GM23338 (cell line): ENCODE data around the gene IZUMO4. TPM values are rescaled to one million over a fixed set of nuclear protein-coding genes. Genes with fewer than 3 reads are reported as not detected.

ENCODE experiments used
- ATAC-seq: fragments of 200-7000 bp; cut with Tn5 transposase; 3 replicates; pipeline ENCODE4 v1.9.1; 2020
- DNase-seq: peaks from one replicate; pipeline ENCODE4 v3.0.0-alpha.2; 2015; ENCODE audit warnings: low spot score
- H2AFZ ChIP-seq: fragments of 200-600 bp; sonication (generic); 2 replicates; pipeline ENCODE4 v1.8.0; 2016; ENCODE audit warnings: antibody characterized with exemption, mild to moderate bottlenecking, moderate library complexity
- H3F3A ChIP-seq: fragments of 200-600 bp; sonication (generic); replicated peaks from 2 replicates; pipeline ENCODE4 v1.8.0; 2017; ENCODE audit warnings: antibody characterized with exemption, mixed run types, low read depth
- H3K27ac ChIP-seq: fragments of 200-600 bp; sonication (generic); 2 replicates; pipeline ENCODE4 v1.6.1; 2016; ENCODE audit warnings: low read depth
- H3K27me3 ChIP-seq: fragments of 200-600 bp; sonication (generic); 2 replicates; pipeline ENCODE4 v1.8.0; 2016; ENCODE audit warnings: mild to moderate bottlenecking, mixed run types, moderate library complexity; ENCODE audit not compliant: insufficient read depth
- H3K36me3 ChIP-seq: fragments of 200-600 bp; sonication (generic); 2 replicates; pipeline ENCODE4 v1.8.0; 2016; ENCODE audit warnings: mild to moderate bottlenecking; ENCODE audit not compliant: insufficient read depth
- H3K4me1 ChIP-seq: fragments of 200-600 bp; sonication (generic); 2 replicates; pipeline ENCODE4 v1.8.0; 2016; ENCODE audit warnings: mild to moderate bottlenecking, moderate library complexity; ENCODE audit not compliant: insufficient read depth
- H3K4me2 ChIP-seq: fragments of 200-600 bp; sonication (generic); 2 replicates; pipeline ENCODE4 v1.7.1; 2017; ENCODE audit warnings: mixed run types
- H3K4me3 ChIP-seq: fragments of 200-600 bp; sonication (generic); 2 replicates; pipeline ENCODE4 v1.6.1; 2016; ENCODE audit warnings: mixed run types
- H3K79me2 ChIP-seq: fragments of 200-600 bp; sonication (generic); replicated peaks from 2 replicates; pipeline ENCODE4 v1.8.0; 2017; ENCODE audit warnings: mild to moderate bottlenecking; ENCODE audit not compliant: insufficient read depth
- H3K9me2 ChIP-seq: fragments of 200-600 bp; sonication (generic); 2 replicates; pipeline ENCODE4 v1.8.0; 2017; ENCODE audit not compliant: insufficient read depth
- H4K20me1 ChIP-seq: fragments of 200-600 bp; sonication (generic); replicated peaks from 2 replicates; pipeline ENCODE4 v1.8.0; 2017; ENCODE audit warnings: mild to moderate bottlenecking; ENCODE audit not compliant: insufficient read depth
- H3K27ac Mint-ChIP-seq: 2 replicates; pipeline ENCODE4 v1.8.0; 2020; ENCODE audit warnings: inconsistent platforms, mild to moderate bottlenecking, moderate library complexity, mixed read lengths
- H3K27me3 Mint-ChIP-seq: 3 replicates; pipeline ENCODE4 v1.8.0; 2022; ENCODE audit warnings: low read depth, mild to moderate bottlenecking, moderate library complexity, mixed read lengths, inconsistent platforms; ENCODE audit not compliant: insufficient read depth, poor library complexity
- H3K36me3 Mint-ChIP-seq: 3 replicates; pipeline ENCODE4 v1.8.0; 2021; ENCODE audit warnings: low read depth, mild to moderate bottlenecking, inconsistent platforms, moderate library complexity, mixed read lengths
- H3K4me1 Mint-ChIP-seq: 3 replicates; pipeline ENCODE4 v1.8.0; 2020; ENCODE audit warnings: mild to moderate bottlenecking, inconsistent platforms, mixed read lengths
- H3K4me3 Mint-ChIP-seq: 3 replicates; pipeline ENCODE4 v1.8.0; 2021; ENCODE audit warnings: moderate library complexity, mild to moderate bottlenecking, inconsistent platforms, mixed read lengths
- H3K9me3 Mint-ChIP-seq: 3 replicates; pipeline ENCODE4 v1.8.0; 2020; ENCODE audit warnings: moderate library complexity, mild to moderate bottlenecking, inconsistent platforms, mixed read lengths
- EZH2 ChIP-seq: fragments of 200-600 bp; sonication (generic); IDR thresholded peaks from one replicate; pipeline ENCODE4 v1.8.0; 2017; ENCODE audit warnings: antibody characterized with exemption, mild to moderate bottlenecking, low read depth; ENCODE audit not compliant: unreplicated experiment
- EZH2phosphoT487 ChIP-seq: fragments of 200-600 bp; sonication (generic); IDR thresholded peaks from one replicate; pipeline ENCODE4 v1.8.1; 2018; ENCODE audit warnings: antibody characterized with exemption; ENCODE audit not compliant: unreplicated experiment
- NANOG ChIP-seq: IDR thresholded peaks from 2 replicates; pipeline ENCODE4 v1.6.1; 2016; ENCODE audit warnings: antibody characterized with exemption, borderline replicate concordance
- POLR2AphosphoS5 ChIP-seq: IDR thresholded peaks from 2 replicates; pipeline ENCODE4 v1.6.1; 2016; ENCODE audit warnings: antibody characterized with exemption, low read depth
- STAT1 ChIP-seq: IDR thresholded peaks from one replicate; pipeline ENCODE4 v1.6.1; 2016; ENCODE audit warnings: antibody characterized with exemption; ENCODE audit not compliant: unreplicated experiment
- ZNF114 ChIP-seq: fragments of 250-450 bp; sonication (Bioruptor Pico); IDR thresholded peaks from 2 replicates; pipeline ENCODE4 v1.5.0; 2020; ENCODE audit warnings: mild to moderate bottlenecking, moderate library complexity
- ZNF331 ChIP-seq: fragments of 250-450 bp; sonication (Bioruptor Pico); IDR thresholded peaks from 2 replicates; pipeline ENCODE4 v1.5.0; 2020; ENCODE audit warnings: low read depth, mild to moderate bottlenecking, moderate library complexity
- polyA plus RNA-seq: library from polyadenylated mRNA; unstranded; fragments of >200 nt; fragmentation: Nextera tagmentation; extraction: Ambion mirVana; gene quantifications from 2 replicates; pipeline ENCODE4 v1.2.1, GENCODE V29; 2016
- total RNA-seq: library from RNA; depleted of rRNA; stranded (reverse); fragments of >200 nt; shearing (Covaris generic); gene quantifications from 2 replicates; pipeline ENCODE4 v1.2.3, GENCODE V29; 2014
- TF ChIP-seq, protein P1 (sequence below): IDR thresholded peaks from one replicate; pipeline ENCODE4 v1.6.1; 2018; ENCODE audit warnings: antibody characterized with exemption; ENCODE audit not compliant: unreplicated experiment
- TF ChIP-seq, protein P2 (sequence below): IDR thresholded peaks from 2 replicates; pipeline ENCODE4 v1.6.1; 2016; ENCODE audit warnings: antibody characterized with exemption
- TF ChIP-seq, protein P3 (sequence below), 2 experiments: fragments of 200-600 bp in 1 of 2; sonication (generic) in 1 of 2; conservative IDR thresholded peaks; 2 replicates each; pipeline versions ENCODE4 v1.5.1 to v1.6.1; 2016 to 2017; ENCODE audit warnings: antibody characterized with exemption in 2 of 2, low read depth in 2 of 2, mild to moderate bottlenecking in 2 of 2, moderate library complexity in 1 of 2

Gene IZUMO4
- total and polyA plus RNA-seq, 2 experiments from 2014 or later = 0.57 to 2.2 TPM

DNA sequence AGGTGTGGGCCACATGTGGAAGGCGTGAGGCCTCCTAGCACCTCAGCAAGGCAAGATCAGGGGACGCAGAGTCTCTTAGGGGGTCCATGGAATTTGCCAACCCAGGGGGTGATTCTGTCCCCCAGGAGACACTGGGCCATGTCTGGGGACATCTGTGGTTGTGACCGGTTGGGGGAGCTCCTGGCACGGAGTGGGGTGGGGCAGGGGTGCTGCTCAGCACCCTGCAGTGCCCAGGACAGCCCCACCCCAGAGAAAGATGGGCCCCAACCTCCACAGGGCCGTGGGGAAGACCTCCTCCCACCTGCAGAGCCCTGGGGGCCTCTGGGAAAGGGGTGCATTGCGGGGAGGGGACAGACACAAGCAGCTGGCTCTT lies 49.7 kb upstream of the IZUMO4 start:
- peaks cover 10% of the 10 kb centered on the region for H4K20me1 ChIP-seq
- H3K4me2 ChIP-seq = no peak overlapping the region

DNA sequence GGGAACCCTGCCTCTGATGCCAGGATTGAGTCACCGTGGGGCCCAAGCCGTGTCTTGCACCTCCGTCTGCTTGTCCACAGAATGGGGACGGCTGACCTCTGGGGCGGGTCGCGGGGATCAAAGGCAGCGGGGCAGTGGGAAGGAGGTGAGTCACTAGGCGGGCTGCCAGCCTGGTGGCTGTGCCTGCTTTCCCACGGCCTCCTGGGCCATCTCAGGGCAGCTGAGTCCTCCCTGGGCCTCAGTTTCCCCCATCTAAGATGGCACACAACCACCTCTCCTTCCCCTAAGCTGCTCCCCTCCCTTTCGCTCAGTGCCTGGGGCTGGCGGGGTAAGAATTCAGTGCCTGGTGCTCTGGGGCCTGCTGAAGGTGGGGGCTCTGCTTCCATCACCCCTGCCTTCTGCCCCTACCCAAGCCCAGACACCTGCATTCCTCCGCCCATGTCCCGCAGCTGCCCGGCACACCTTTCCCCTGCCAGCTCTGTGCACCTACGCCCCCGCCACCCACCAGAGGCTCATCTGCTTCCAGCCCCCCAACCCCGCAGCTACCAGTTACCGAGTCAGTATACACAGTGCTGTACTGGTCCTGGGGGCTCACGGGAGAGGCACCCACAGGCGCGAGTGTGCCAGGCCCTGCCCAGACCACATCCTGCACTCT lies 49.1 kb upstream of the IZUMO4 start:
- no peaks in the 10 kb centered on the region for H3K9me3 Mint-ChIP-seq
- no peak overlapping the region for H3K27ac ChIP-seq
- H3K36me3 Mint-ChIP-seq = peaks cover 4% of the 10 kb centered on the region; the same call in 2 of the 3 replicates
- no peaks in the 10 kb centered on the region for H3K27me3 ChIP-seq
- peaks cover 12% of the 10 kb centered on the region for H3K4me1 ChIP-seq
- peaks cover 29% of the 10 kb centered on the region for H3K79me2 ChIP-seq
- no peak overlapping the region for H3K4me3 ChIP-seq
- ATAC-seq (no peak), DNase-seq (no peak)
- no peak overlapping the region for H3K4me2 ChIP-seq
- H3K4me1 Mint-ChIP-seq = peaks cover 7% of the 10 kb centered on the region; the same call in 2 of the 3 replicates
- H3K27ac Mint-ChIP-seq = no peak overlapping the region
- no peaks in the 10 kb centered on the region; the same call in 1 of the 2 replicates for H3K36me3 ChIP-seq
- H3F3A ChIP-seq = peaks cover 14% of the 10 kb centered on the region; the same call in 1 of the 2 replicates
- no peaks in the 10 kb centered on the region for H3K9me2 ChIP-seq
- no peak overlapping the region for H3K4me3 Mint-ChIP-seq
- H2AFZ ChIP-seq = no peak overlapping the region
- H3K27me3 Mint-ChIP-seq = peaks cover 15% of the 10 kb centered on the region
- peaks cover 10% of the 10 kb centered on the region for H4K20me1 ChIP-seq
- no peak for TF ChIP-seq EZH2
- TF ChIP-seq ZNF331 (CRISPR knock-in tag) = no peak
- TF ChIP-seq, protein P1, sequence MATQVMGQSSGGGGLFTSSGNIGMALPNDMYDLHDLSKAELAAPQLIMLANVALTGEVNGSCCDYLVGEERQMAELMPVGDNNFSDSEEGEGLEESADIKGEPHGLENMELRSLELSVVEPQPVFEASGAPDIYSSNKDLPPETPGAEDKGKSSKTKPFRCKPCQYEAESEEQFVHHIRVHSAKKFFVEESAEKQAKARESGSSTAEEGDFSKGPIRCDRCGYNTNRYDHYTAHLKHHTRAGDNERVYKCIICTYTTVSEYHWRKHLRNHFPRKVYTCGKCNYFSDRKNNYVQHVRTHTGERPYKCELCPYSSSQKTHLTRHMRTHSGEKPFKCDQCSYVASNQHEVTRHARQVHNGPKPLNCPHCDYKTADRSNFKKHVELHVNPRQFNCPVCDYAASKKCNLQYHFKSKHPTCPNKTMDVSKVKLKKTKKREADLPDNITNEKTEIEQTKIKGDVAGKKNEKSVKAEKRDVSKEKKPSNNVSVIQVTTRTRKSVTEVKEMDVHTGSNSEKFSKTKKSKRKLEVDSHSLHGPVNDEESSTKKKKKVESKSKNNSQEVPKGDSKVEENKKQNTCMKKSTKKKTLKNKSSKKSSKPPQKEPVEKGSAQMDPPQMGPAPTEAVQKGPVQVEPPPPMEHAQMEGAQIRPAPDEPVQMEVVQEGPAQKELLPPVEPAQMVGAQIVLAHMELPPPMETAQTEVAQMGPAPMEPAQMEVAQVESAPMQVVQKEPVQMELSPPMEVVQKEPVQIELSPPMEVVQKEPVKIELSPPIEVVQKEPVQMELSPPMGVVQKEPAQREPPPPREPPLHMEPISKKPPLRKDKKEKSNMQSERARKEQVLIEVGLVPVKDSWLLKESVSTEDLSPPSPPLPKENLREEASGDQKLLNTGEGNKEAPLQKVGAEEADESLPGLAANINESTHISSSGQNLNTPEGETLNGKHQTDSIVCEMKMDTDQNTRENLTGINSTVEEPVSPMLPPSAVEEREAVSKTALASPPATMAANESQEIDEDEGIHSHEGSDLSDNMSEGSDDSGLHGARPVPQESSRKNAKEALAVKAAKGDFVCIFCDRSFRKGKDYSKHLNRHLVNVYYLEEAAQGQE = no peak
- TF ChIP-seq, protein P2, sequence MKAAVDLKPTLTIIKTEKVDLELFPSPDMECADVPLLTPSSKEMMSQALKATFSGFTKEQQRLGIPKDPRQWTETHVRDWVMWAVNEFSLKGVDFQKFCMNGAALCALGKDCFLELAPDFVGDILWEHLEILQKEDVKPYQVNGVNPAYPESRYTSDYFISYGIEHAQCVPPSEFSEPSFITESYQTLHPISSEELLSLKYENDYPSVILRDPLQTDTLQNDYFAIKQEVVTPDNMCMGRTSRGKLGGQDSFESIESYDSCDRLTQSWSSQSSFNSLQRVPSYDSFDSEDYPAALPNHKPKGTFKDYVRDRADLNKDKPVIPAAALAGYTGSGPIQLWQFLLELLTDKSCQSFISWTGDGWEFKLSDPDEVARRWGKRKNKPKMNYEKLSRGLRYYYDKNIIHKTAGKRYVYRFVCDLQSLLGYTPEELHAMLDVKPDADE = no peak
- no peak for TF ChIP-seq ZNF114 (CRISPR knock-in tag)
- no peak for TF ChIP-seq NANOG
- TF ChIP-seq, protein P3, sequence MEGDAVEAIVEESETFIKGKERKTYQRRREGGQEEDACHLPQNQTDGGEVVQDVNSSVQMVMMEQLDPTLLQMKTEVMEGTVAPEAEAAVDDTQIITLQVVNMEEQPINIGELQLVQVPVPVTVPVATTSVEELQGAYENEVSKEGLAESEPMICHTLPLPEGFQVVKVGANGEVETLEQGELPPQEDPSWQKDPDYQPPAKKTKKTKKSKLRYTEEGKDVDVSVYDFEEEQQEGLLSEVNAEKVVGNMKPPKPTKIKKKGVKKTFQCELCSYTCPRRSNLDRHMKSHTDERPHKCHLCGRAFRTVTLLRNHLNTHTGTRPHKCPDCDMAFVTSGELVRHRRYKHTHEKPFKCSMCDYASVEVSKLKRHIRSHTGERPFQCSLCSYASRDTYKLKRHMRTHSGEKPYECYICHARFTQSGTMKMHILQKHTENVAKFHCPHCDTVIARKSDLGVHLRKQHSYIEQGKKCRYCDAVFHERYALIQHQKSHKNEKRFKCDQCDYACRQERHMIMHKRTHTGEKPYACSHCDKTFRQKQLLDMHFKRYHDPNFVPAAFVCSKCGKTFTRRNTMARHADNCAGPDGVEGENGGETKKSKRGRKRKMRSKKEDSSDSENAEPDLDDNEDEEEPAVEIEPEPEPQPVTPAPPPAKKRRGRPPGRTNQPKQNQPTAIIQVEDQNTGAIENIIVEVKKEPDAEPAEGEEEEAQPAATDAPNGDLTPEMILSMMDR (conservative IDR thresholded peaks at IDR 0.05; ENCODE audit: low read depth in 2 of 2) = no peak
- TF ChIP-seq STAT1 = no peak
- TF ChIP-seq POLR2AphosphoS5 = no peak
- TF ChIP-seq EZH2phosphoT487 = no peak

More for the DNA sequence above, 49.7 kb upstream of the IZUMO4 start:
- Histone ChIP-seq H3F3A (peaks cover 14% of the 10 kb centered on the region; the same call in 1 of the 2 replicates), H3K4me1 (peaks cover 15% of the 10 kb centered on the region), H3K9me2 (no peaks in the 10 kb centered on the region), H2AFZ (no peak overlapping the region), H3K4me3 (no peak overlapping the region), H3K79me2 (peaks cover 29% of the 10 kb centered on the region), H3K36me3 (no peaks in the 10 kb centered on the region; the same call in 1 of the 2 replicates), H3K27ac (peak overlapping the region; percentile 59; the same call in 1 of the 2 replicates), H3K27me3 (no peaks in the 10 kb centered on the region)
- H3K27ac Mint-ChIP-seq = no peak overlapping the region; the same call in 1 of the 2 replicates
- peaks cover 17% of the 10 kb centered on the region for H3K27me3 Mint-ChIP-seq
- no peak for DNase-seq
- ATAC-seq = no peak
- TF ChIP-seq, protein P3 (conservative IDR thresholded peaks at IDR 0.05; ENCODE audit: low read depth in 2 of 2) = no peak; a peak in 1 of 4 replicates
- TF ChIP-seq EZH2phosphoT487 = no peak
- no peaks in the 10 kb centered on the region for H3K9me3 Mint-ChIP-seq
- H3K36me3 Mint-ChIP-seq = peaks cover 4% of the 10 kb centered on the region; the same call in 2 of the 3 replicates
- H3K4me1 Mint-ChIP-seq = peaks cover 7% of the 10 kb centered on the region; the same call in 2 of the 3 replicates
- no peak overlapping the region for H3K4me3 Mint-ChIP-seq
